Breast epithelium (tissue), 3 donors: Measurements from ENCODE around the gene ELMO1.

ENCODE experiments used
- POLR2A ChIP-seq: fragments of 450-650 bp; IDR thresholded peaks from one replicate; pipeline ENCODE4 v1.6.1; 2016; ENCODE audit warnings: antibody characterized with exemption, mild to moderate bottlenecking, moderate library complexity
- POLR2AphosphoS5 ChIP-seq, 3 donors: sonication (generic); formaldehyde crosslinking; IDR thresholded peaks; one replicate each; pipeline ENCODE4 v1.6.1; 2017; ENCODE audit warnings: antibody characterized with exemption in 3 of 3
- TF ChIP-seq, protein P1 (sequence below), 3 donors: fragments of 450-650 bp; IDR thresholded peaks; one replicate each; pipeline ENCODE4 v1.5.1; 2016 to 2017; ENCODE audit warnings: antibody characterized with exemption in 3 of 3, mild to moderate bottlenecking in 3 of 3, moderate library complexity in 3 of 3

DNA sequence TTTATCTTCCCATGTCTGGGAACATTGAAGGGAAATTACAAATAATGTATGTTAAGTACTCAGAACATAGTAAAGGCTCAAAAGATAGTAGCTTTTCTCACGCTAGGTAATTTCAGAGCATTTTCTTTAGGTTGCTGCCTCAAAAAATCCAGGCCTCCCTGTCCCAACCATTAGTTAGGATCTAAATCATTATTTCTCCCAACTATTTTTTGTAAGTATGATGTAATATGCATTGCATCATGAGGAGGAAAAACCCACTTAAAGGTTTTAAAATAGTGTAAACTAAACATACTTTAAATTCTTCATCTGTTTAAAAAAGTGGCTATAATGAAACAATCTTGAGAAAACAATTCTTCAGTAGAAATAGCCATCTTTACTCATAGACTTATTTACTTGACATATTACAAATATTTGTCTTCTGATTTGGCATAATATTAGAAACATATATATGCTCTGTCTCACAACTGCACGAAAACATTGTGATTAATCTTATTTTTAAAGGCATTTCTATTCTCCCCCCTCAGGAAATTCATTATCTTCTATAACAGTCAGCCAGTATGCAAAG lies 329.3 kb downstream of the ELMO1 start:
- TF ChIP-seq, protein P1, sequence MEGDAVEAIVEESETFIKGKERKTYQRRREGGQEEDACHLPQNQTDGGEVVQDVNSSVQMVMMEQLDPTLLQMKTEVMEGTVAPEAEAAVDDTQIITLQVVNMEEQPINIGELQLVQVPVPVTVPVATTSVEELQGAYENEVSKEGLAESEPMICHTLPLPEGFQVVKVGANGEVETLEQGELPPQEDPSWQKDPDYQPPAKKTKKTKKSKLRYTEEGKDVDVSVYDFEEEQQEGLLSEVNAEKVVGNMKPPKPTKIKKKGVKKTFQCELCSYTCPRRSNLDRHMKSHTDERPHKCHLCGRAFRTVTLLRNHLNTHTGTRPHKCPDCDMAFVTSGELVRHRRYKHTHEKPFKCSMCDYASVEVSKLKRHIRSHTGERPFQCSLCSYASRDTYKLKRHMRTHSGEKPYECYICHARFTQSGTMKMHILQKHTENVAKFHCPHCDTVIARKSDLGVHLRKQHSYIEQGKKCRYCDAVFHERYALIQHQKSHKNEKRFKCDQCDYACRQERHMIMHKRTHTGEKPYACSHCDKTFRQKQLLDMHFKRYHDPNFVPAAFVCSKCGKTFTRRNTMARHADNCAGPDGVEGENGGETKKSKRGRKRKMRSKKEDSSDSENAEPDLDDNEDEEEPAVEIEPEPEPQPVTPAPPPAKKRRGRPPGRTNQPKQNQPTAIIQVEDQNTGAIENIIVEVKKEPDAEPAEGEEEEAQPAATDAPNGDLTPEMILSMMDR (IDR thresholded peaks at IDR 0.05): no peak
- TF ChIP-seq POLR2A (no peak), POLR2AphosphoS5 (IDR thresholded peaks at IDR 0.05) (no peak)
